HCT116 (cell line): ENCODE data around the gene PRC1. TPM values are rescaled to one million over a fixed set of nuclear protein-coding genes. Genes with fewer than 3 reads are reported as not detected.

Source experiments
- ATAC-seq: fragments of 200-7000 bp; cut with Tn5 transposase; 2 replicates; pipeline ENCODE4 v1.9.1; 2020; ENCODE audit warnings: mild to moderate bottlenecking, moderate library complexity
- BruUV-seq: library from RNA; stranded (reverse); fragments of 400-500 nt; replicated peaks from 2 replicates; lab custom pipeline; 2021; lab: Mats Ljungman, UMichigan
- CTCF ChIA-PET: fragments of 300-600 bp; sonication (Branson Sonifier 250); formaldehyde crosslinking; loops from one replicate; lab custom pipeline; 2021; ENCODE audit warnings: antibody characterized with exemption; lab: Charles Lee
- POLR2A ChIA-PET: fragments of 300-600, 350-600 bp; sonication (Branson Sonifier 250); formaldehyde crosslinking; loops from one replicate; lab custom pipeline; 2021; ENCODE audit warnings: antibody characterized with exemption; lab: Charles Lee
- RAD21 ChIA-PET, 2 experiments: fragments of 300-600 bp; sonication (Branson Sonifier 250); formaldehyde crosslinking; loops; one replicate each; lab custom pipeline; 2023; ENCODE audit warnings: low total read pairs in 2 of 2; ENCODE audit not compliant: uncharacterized antibody in 2 of 2, unreplicated experiment in 2 of 2, low non-redundant PET in 1 of 2; lab: Charles Lee
- DNase-seq: peaks from one replicate; pipeline ENCODE4 v3.0.0-alpha.2; 2010; ENCODE audit warnings: low read depth, low spot score
- H2AFZ ChIP-seq: fragments of 200-600 bp; shearing (Covaris generic), sonication (generic); 2 replicates; pipeline ENCODE4 v1.6.1; 2017; ENCODE audit warnings: low read depth, mixed run types, mixed read lengths, antibody characterized with exemption, low read length; ENCODE audit not compliant: poor library complexity, severe bottlenecking
- H3K27ac ChIP-seq: 2 replicates; pipeline ENCODE4 v1.5.1; 2012; ENCODE audit warnings: low read depth, low read length
- H3K27me3 ChIP-seq: fragments of 200-600 bp; sonication (generic); 2 replicates; pipeline ENCODE4 v1.6.1; 2016; ENCODE audit warnings: mixed run types, low read length, mixed read lengths; ENCODE audit not compliant: insufficient read depth
- H3K36me3 ChIP-seq, 2 experiments: fragments of 200-500 bp in 1 of 2; fragments of 200-600 bp in 1 of 2; sonication (Bioruptor generic) in 1 of 2; sonication (generic) in 1 of 2; 2 replicates each; pipeline versions ENCODE4 v1.5.1 to v1.6.1; 2014 to 2016; ENCODE audit warnings: low read length in 2 of 2, inconsistent platforms in 1 of 2, mixed read lengths in 1 of 2, mixed run types in 1 of 2; ENCODE audit not compliant: insufficient read depth in 2 of 2, control insufficient read depth in 1 of 2
- H3K4me1 ChIP-seq, 2 experiments: fragments of 200-600 bp in 1 of 2; sonication (generic) in 1 of 2; 2 replicates each; pipeline versions ENCODE4 v1.5.1 to v1.6.1; 2012 to 2017; ENCODE audit warnings: low read length in 2 of 2, inconsistent platforms in 1 of 2, mild to moderate bottlenecking in 1 of 2, mixed read lengths in 1 of 2, mixed run types in 1 of 2, moderate library complexity in 1 of 2; ENCODE audit not compliant: insufficient read depth in 2 of 2, control insufficient read depth in 1 of 2
- H3K4me2 ChIP-seq: fragments of 200-600 bp; sonication (generic); 2 replicates; pipeline ENCODE4 v1.6.1; 2017; ENCODE audit warnings: mixed run types, low read length, mixed read lengths
- H3K4me3 ChIP-seq, 2 experiments: fragments of 200-600 bp in 1 of 2; sonication (generic) in 1 of 2; replicated peaks in 1 of 2; 2 replicates each; pipeline ENCODE4 v1.5.1; 2011 to 2016; ENCODE audit warnings: low read length in 2 of 2, control low read depth in 1 of 2, low read depth in 1 of 2, mild to moderate bottlenecking in 1 of 2, mixed read lengths in 1 of 2, mixed run types in 1 of 2
- H3K79me2 ChIP-seq: fragments of 200-600 bp; sonication (generic); 2 replicates; pipeline ENCODE4 v1.6.1; 2017; ENCODE audit warnings: mild to moderate bottlenecking, mixed run types, low read length, moderate library complexity, mixed read lengths; ENCODE audit not compliant: insufficient read depth
- H3K9ac ChIP-seq: fragments of 200-600 bp; sonication (generic); 2 replicates; pipeline ENCODE4 v1.6.1; 2016; ENCODE audit warnings: low read length, mixed read lengths
- H3K9me2 ChIP-seq: fragments of 200-600 bp; sonication (generic), shearing (Covaris generic); 2 replicates; pipeline ENCODE4 v1.6.1; 2017; ENCODE audit warnings: mixed run types, mild to moderate bottlenecking, moderate library complexity; ENCODE audit not compliant: insufficient read depth
- H3K9me3 ChIP-seq, 2 experiments: fragments of 200-500 bp in 1 of 2; fragments of 200-600 bp in 1 of 2; sonication (Bioruptor generic) in 1 of 2; sonication (generic) in 1 of 2; 2 replicates each; pipeline ENCODE4 v1.6.1; 2014 to 2017; ENCODE audit warnings: low read length in 2 of 2, mixed read lengths in 2 of 2, inconsistent platforms in 1 of 2, low read depth in 1 of 2, mild to moderate bottlenecking in 1 of 2, mixed run types in 1 of 2, moderate library complexity in 1 of 2; ENCODE audit not compliant: control insufficient read depth in 1 of 2, insufficient read depth in 1 of 2
- H4K20me1 ChIP-seq: fragments of 200-600 bp; sonication (generic), shearing (Covaris generic); 2 replicates; pipeline ENCODE4 v1.6.1; 2017; ENCODE audit warnings: mixed run types, mild to moderate bottlenecking, moderate library complexity; ENCODE audit not compliant: insufficient read depth
- CEBPB ChIP-seq: IDR thresholded peaks from 2 replicates; pipeline ENCODE4 v1.6.1; 2012; ENCODE audit warnings: low read depth
- EGR1 ChIP-seq: IDR thresholded peaks from 2 replicates; pipeline ENCODE4 v1.6.1; 2012; ENCODE audit warnings: low read depth
- EZH2 ChIP-seq: fragments of 200-600 bp; sonication (generic); IDR thresholded peaks from 2 replicates; pipeline ENCODE4 v1.6.1; 2017; ENCODE audit warnings: antibody characterized with exemption, mixed run types
- EZH2phosphoT487 ChIP-seq: fragments of 200-600 bp; IDR thresholded peaks from 2 replicates; pipeline ENCODE4 v1.6.1; 2018; ENCODE audit warnings: antibody characterized with exemption, borderline replicate concordance
- FOSL1 ChIP-seq: IDR thresholded peaks from 2 replicates; pipeline ENCODE4 v1.6.1; 2012; ENCODE audit warnings: low read depth
- POLR2A ChIP-seq: IDR thresholded peaks from 2 replicates; pipeline ENCODE4 v1.7.0; 2011; ENCODE audit warnings: borderline replicate concordance; ENCODE audit not compliant: insufficient read depth, insufficient read length; ENCODE audit errors: extremely low read depth
- POLR2AphosphoS5 ChIP-seq: IDR thresholded peaks from 2 replicates; pipeline ENCODE4 v1.6.1; 2011; ENCODE audit warnings: mild to moderate bottlenecking, low read depth, low read length, moderate library complexity
- RAD21 ChIP-seq: IDR thresholded peaks from 2 replicates; pipeline ENCODE4 v1.6.1; 2012; ENCODE audit warnings: low read depth, mild to moderate bottlenecking
- ZNF274 ChIP-seq: fragments of 200-500 bp; sonication (Bioruptor generic); IDR thresholded peaks from 2 replicates; pipeline ENCODE4 v1.6.1; 2014; ENCODE audit warnings: mild to moderate bottlenecking, low read depth, low read length, inconsistent platforms
- intact Hi-C: fragments of 100-400 bp; cut with micrococcal nuclease; formaldehyde crosslinking; loops from 2 replicates; pipeline ENCODE4 v1.10.0; 2022
- total RNA-seq: library from RNA; stranded (reverse); gene quantifications from one replicate; pipeline ENCODE4 v1.2.1, GENCODE V29; 2021; ENCODE audit not compliant: unreplicated experiment
- TF ChIP-seq, protein P1 (sequence below): IDR thresholded peaks from 2 replicates; pipeline ENCODE4 v1.6.1; 2011; ENCODE audit warnings: mild to moderate bottlenecking, low read length, moderate library complexity; ENCODE audit not compliant: insufficient replicate concordance; ENCODE audit errors: extremely low read depth
- TF ChIP-seq, protein P2 (sequence below), 3 experiments: fragments of 200-600 bp in 1 of 3; sonication (generic) in 1 of 3; IDR thresholded peaks in 2 of 3; conservative IDR thresholded peaks in 1 of 3; 2 replicates each; pipeline ENCODE4 v1.5.1; 2012 to 2017; ENCODE audit warnings: low read depth in 2 of 3, low read length in 2 of 3, antibody characterized with exemption in 1 of 3, borderline replicate concordance in 1 of 3, control low read depth in 1 of 3, mild to moderate bottlenecking in 1 of 3, mixed read lengths in 1 of 3, mixed run types in 1 of 3, moderate library complexity in 1 of 3; ENCODE audit not compliant: insufficient read depth in 1 of 3

The PRC1 gene
- total RNA-seq, 1 experiment from 2014 or later = 186 TPM

GRCh38 chr15:90959894-90960293, 34.4 kb downstream of the PRC1 start:
- intact Hi-C loops = no loop called here
- Histone ChIP-seq H3K27ac (no peak overlapping the region), H3K9me2 (no peaks in the 10 kb centered on the region), H4K20me1 (no peaks in the 10 kb centered on the region), H3K79me2 (peaks cover 45% of the 10 kb centered on the region), H3K27me3 (no peaks in the 10 kb centered on the region), H3K4me1 (peaks cover 6 to 11% of the 10 kb centered on the region in 2 experiments), H2AFZ (no peak overlapping the region), H3K9ac (no peak overlapping the region), H3K4me2 (no peak overlapping the region), H3K4me3 (no peak overlapping the region), H3K36me3 (peaks cover 21 to 24% of the 10 kb centered on the region in 2 experiments; a peak in 3 of 4 replicates), H3K9me3 (no peaks in the 10 kb centered on the region)
- RAD21 ChIA-PET = no interaction called here
- POLR2A ChIA-PET = no interaction called here
- ATAC-seq (no peak), DNase-seq (no peak)
- BruUV-seq = no TSS peak
- CTCF ChIA-PET = interaction anchor here (2.6 kb wide), 1 partner anchor 25 kb away, joined by 8 read pairs; the partner anchor contains the start of gene UNC45A
- TF ChIP-seq RAD21 (no peak), CEBPB (no peak), EGR1 (no peak)
- TF ChIP-seq, protein P1, sequence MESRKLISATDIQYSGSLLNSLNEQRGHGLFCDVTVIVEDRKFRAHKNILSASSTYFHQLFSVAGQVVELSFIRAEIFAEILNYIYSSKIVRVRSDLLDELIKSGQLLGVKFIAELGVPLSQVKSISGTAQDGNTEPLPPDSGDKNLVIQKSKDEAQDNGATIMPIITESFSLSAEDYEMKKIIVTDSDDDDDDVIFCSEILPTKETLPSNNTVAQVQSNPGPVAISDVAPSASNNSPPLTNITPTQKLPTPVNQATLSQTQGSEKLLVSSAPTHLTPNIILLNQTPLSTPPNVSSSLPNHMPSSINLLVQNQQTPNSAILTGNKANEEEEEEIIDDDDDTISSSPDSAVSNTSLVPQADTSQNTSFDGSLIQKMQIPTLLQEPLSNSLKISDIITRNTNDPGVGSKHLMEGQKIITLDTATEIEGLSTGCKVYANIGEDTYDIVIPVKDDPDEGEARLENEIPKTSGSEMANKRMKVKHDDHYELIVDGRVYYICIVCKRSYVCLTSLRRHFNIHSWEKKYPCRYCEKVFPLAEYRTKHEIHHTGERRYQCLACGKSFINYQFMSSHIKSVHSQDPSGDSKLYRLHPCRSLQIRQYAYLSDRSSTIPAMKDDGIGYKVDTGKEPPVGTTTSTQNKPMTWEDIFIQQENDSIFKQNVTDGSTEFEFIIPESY = no peak
- TF ChIP-seq, all 23 proteins: peak for 0

DNA sequence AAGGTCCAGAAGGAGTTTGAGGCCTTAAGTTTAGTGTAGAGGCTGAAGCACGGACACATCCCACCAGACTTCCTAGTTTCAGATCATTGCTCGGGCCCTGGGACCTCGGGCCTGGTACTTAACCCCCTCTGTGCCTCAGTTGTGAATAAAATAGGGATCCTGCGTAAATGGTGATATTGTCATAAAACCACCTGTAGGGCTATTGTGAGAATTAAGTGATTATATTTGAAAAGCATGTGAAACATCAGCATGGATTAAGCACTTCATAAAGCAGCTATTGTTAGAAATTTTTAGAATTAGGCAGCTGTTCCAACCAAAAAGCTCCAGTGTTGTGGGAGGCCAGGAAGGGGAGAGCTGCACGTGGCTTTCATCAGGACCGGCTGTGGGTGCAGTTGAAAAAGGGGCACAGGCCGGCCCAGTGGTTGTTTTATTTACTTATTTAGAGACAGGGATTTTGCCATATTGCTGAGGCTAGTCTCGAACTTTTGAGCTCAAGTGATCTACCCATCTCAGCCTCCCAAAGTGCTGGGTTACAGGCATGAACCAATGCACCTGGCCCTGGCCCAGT, 35.2 kb downstream of the PRC1 start:
- no peaks in the 10 kb centered on the region for H3K27me3 ChIP-seq
- DNase-seq = no peak
- POLR2A ChIA-PET = interaction anchor here (0.7 to 1.1 kb wide), 2 partner anchors 13 to 301 kb away, joined by 3 read pairs; no protein-coding TSS in a partner anchor
- H3K4me3 ChIP-seq = no peak overlapping the region
- TF ChIP-seq POLR2AphosphoS5 = no peak
- no peak for TF ChIP-seq EZH2
- TF ChIP-seq, protein P2, sequence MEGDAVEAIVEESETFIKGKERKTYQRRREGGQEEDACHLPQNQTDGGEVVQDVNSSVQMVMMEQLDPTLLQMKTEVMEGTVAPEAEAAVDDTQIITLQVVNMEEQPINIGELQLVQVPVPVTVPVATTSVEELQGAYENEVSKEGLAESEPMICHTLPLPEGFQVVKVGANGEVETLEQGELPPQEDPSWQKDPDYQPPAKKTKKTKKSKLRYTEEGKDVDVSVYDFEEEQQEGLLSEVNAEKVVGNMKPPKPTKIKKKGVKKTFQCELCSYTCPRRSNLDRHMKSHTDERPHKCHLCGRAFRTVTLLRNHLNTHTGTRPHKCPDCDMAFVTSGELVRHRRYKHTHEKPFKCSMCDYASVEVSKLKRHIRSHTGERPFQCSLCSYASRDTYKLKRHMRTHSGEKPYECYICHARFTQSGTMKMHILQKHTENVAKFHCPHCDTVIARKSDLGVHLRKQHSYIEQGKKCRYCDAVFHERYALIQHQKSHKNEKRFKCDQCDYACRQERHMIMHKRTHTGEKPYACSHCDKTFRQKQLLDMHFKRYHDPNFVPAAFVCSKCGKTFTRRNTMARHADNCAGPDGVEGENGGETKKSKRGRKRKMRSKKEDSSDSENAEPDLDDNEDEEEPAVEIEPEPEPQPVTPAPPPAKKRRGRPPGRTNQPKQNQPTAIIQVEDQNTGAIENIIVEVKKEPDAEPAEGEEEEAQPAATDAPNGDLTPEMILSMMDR (IDR thresholded peaks at IDR 0.05 in 2 of 3, conservative IDR thresholded peaks at IDR 0.05 in 1 of 3; ENCODE audit: borderline replicate concordance in 1 of 3, insufficient read depth in 1 of 3, low read depth in 2 of 3, low read length in 2 of 3) = no peak
- no peak for TF ChIP-seq ZNF274
- no peak for TF ChIP-seq FOSL1
- no peak for TF ChIP-seq POLR2A
- TF ChIP-seq, protein P1 = no peak
- TF ChIP-seq EZH2phosphoT487 = no peak
- TF ChIP-seq RAD21 = no peak
- TF ChIP-seq, all 23 proteins: peak for 0
- intact Hi-C loops = no loop called here
- no peak overlapping the region for H3K9ac ChIP-seq
- ChIA-PET CTCF (interaction anchor here (2.6 kb wide), 1 partner anchor 24 kb away, joined by 8 read pairs; the partner anchor contains the start of gene UNC45A), RAD21 (no interaction called here)
- no peaks in the 10 kb centered on the region for H3K9me3 ChIP-seq
- H4K20me1 ChIP-seq = no peaks in the 10 kb centered on the region
- no peak overlapping the region for H3K27ac ChIP-seq
- no peak for ATAC-seq
- H3K9me2 ChIP-seq = no peaks in the 10 kb centered on the region
- H3K36me3 ChIP-seq = peaks cover 19 to 23% of the 10 kb centered on the region in 2 experiments; a peak in 3 of 4 replicates
- H2AFZ ChIP-seq = no peak overlapping the region
- H3K4me1 ChIP-seq = peaks cover 11 to 19% of the 10 kb centered on the region in 2 experiments
- peaks cover 40% of the 10 kb centered on the region for H3K79me2 ChIP-seq
- H3K4me2 ChIP-seq = no peak overlapping the region
- no TSS peak for BruUV-seq
